GF-D8 (cell line): ENCODE data around the gene CTSK.
"Not testable (repeated sequence)": the region's sequence is repeated elsewhere in the genome, so short reads cannot be mapped to it uniquely, and the experiment has no call there.

Experiments
- DNase-seq: peaks from one replicate; lab custom pipeline; 2025; lab: John Stamatoyannopoulos, UW

CTSK gene

DNA sequence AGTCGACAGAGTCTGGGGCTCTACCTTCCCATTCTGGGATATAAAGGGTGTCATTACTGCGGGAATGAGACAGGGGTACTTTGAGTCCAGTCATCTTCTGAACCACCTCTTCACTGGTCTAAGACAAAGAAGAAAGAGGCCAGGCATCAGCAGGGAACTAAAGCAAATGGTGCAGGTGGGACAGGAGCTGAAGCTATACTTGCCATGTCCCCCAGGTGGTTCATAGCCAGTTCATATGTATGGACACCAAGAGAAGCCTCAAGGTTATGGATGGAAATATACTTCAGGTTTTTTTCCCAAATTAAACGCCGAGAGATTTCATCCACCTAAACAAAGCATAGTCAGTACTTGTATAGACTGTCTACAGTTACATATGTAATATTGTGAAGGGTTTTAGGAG lies 2.2 kb downstream of the CTSK start:
- no peak for DNase-seq

DNA sequence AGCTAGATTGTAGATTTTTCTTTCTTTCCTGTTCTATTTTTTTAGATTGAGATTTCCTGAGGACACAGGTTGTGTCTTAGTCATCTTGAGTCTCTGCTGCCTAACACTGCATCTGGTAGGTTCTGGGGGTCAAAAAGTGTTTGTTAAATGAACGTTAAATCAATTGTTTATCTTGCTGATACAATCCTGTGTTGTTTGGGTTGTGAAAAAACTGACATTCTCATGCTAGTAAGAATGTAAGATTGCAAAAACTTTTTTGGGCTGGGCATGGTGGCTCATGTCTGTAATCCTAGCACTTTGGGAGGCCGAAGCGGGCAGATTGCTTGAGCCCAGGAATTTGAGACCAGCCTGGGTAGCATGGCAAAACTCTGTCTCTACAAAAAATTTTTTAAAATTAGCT lies 3.4 kb downstream of the CTSK start:
- DNase-seq, result no peak

DNA sequence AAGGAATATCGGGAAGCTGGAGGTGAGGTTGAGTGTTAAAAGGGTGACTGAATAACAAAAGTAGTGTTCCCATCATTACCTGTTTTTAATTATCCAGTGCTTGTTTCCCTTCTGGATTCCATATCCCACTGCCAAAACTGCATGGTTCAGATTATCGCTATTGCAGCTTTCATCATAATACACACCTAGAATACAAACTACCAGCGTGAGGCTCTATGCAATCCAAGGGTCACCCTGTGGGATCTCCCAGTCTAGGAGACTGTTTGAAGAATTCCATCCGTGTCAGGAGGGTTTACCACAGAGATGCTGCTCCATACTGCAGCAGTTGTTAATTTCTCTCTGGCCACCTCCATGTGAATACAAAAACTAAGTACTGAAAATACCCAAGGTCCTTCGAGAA lies 9.0 kb downstream of the CTSK start:
- DNase-seq, result no peak

DNA sequence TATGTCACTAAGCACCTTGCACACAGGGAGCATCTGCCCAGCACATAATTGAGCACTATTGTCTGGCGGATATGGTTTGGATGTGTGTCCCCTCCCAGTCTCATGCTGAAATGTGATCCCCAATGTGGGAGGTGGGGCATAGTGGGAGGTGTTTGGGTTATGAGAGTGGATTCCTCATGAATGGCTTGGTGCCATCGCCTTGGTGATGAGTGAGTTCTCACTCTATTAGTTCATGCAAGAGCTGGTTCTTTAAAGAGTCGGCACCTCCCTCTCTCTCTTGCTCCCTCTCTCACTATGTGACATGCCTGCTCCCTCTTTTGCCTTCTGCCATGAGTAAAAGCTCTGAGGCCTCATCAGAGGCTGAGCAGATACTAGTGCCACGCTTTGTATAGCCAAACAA lies 9.5 kb downstream of the CTSK start:
- no peak for DNase-seq

DNA sequence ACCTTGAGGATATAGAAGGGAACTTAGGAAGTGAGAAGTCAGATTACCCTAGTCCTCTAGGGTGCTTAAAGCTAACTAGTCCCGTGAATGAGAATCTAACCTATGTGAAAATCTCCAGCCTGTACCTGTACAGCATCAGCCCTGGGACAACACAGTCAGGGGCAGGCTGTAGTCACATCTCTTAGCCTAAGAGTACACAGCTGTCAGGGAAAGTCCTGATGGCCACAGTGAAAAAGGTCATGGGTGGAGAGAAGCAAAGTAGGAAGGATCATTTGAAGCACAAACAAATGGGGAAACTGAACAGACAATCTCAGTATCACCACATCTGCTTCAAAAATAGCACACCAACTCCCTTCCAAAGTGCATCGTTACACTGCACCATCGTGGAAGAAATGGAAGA lies 11.7 kb downstream of the CTSK start:
- no peak for DNase-seq

DNA sequence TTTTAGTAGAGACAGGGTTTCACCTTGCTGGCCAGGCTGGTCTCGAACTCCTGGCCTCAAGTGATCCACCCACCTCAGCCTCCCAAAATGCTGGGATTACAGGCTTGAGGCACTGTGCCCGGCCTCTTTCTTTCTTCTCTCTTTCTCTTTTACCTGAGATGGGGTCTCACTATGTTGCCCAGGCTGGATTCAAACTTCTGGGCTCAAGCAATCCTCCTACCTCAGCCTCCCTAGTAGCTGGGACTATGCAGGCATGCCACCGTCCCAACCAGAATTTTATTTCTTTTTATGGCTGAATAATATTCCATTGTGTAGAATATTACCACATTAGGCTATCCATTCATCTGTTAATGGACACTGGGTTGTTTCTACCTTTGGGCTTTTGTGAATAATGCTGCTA lies 14.3 kb downstream of the CTSK start:
- DNase-seq, result not testable (repeated sequence)

DNA sequence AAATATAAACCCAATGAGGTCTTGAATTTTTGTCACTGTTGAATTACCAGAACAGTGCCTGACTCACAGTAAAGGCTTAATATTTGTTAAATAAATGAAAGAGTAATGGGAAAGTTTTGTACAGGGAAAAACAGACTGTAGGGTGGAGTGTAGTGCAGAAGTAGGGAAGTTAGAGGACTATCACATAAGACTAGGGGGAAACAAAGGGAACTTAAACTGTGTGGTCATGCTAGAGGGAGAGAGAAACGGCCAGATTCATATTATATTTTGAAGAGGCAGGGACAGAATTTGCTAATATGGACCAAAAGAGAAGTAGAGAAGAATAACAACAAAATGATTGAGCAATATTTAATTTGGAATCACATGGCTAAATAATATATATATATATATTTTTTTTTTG lies 14.8 kb downstream of the CTSK start:
- DNase-seq, result no peak

DNA sequence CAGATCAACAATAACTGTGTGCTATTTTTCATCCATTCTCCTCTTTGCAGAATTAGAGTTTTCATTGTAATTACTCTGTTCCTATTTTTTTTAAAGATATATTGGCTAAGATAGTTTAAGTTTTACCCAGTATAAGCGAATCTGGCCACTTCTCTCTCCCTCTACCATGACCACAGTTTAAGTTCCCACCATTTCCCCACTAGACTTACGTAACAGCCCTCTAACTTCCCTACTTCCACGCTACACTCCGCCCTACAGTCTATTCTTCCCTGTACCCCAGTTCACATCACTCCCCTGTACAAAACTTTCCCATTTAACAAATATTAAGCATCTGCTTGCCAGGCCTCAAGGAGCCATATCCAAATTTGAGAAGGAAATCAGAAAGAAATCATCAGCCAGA lies 16.5 kb downstream of the CTSK start:
- no peak for DNase-seq

DNA sequence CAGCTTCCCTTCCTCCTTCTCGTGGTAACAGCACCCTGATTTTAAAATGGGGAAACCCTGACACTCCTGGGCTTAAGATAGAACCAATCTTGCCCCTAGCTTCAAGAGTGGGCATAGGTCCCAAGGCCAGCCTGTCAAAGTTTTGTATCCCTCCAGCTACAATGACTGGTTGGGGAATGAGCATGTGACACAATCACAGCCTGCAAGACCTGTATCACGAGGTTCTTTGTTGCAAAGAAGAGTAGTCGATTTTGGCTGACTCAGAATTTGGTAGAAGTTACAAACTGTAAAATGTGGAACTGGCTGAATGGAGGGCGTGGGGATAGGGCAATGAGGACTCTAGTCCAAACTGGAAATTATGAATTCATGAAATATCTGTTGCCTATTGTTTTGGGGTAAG lies 18.7 kb downstream of the CTSK start:
- DNase-seq, result no peak

DNA sequence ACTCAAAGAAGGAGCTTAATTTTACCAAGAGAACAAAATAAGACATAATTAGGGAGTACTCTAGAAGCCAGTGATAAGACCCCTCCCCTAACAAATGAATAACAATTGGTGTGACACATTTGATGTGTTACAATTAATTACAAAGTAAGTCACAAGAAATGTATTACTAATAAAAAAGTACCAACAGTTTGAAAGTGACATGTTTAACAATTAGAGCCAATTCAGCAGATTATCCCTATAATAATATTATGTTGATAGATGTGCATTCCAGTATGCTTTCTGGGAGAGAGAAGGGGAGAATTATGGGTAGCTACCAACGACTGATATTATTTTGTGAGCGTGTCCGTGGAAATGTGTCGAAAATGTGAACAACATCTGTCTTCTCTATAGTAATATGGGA lies 19.1 kb downstream of the CTSK start:
- no peak for DNase-seq

DNA sequence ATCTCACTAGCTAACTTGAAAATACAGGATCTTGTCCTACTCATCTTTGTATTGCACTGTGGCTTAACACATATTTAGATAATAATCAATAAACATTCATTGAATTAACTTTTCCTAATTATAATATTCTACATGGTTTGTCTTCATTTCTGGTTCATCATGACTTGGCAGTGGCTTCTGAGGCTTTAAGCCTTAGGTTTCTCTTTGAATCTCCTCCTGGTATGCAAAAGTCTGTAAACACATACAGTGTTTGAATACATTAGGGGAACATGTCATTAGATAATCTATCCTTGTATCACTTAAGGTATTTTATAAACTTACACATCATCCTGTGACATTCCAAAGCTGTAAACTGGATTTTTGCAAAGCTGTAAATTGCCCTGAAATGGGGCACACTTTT lies 20.6 kb downstream of the CTSK start:
- DNase-seq, result no peak

DNA sequence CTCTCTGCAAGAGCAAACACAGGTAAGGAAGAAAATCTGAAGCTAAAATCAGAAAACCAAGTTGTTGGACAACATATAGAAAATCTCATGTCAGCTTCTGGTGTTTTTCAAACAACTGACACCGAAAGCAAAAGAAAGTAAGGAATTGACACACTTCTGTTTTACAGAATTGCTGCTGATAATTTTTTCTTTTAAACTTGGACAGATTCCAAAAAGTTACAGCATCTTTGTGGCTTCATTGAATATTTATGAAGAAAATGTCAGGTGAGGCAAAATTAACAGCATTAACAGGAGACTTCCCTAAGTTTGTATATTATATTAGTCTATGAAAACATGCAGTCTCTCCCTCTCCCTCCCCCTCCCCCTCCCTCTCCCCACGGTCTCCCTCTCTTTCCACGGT lies 27.6 kb downstream of the CTSK start:
- no peak for DNase-seq

DNA sequence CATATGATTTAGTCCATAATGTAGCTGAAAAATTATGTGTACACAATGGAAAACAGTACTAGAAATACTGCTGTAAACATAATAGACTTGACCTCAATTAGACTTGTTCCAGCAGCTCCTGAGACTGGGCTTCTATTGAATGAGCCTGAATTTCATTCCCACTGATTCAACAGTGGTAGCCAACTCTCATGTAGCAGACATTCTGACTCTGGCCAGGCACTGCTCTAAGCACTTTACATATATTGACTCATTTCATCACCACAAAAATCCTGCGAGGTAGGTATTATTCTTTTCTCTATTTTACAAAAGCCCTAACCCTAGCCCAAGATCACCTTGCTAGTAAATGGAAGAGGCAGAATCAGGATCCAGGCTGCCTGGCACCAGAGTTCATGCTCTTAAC lies 29.7 kb downstream of the CTSK start:
- no peak for DNase-seq

DNA sequence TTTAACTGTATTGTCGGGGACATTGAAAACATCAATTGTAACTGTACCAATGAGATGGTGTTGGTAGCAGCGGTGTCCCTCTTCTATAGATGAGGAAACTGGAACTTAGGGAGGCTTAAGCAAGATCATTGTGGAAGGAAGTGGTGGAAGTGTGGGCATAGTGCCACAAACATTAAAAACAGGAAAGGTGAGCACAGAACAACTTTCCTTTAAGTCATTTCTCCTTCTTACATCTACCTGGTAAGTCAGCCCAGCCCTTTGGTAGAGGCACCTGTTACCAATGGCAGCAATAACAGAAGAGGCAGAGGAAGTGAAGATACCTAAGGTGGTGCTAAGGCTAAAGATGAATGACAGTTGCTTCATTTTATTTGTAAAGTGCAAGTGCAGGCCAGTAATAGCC lies 30.5 kb downstream of the CTSK start:
- peak; percentile 67 for DNase-seq

DNA sequence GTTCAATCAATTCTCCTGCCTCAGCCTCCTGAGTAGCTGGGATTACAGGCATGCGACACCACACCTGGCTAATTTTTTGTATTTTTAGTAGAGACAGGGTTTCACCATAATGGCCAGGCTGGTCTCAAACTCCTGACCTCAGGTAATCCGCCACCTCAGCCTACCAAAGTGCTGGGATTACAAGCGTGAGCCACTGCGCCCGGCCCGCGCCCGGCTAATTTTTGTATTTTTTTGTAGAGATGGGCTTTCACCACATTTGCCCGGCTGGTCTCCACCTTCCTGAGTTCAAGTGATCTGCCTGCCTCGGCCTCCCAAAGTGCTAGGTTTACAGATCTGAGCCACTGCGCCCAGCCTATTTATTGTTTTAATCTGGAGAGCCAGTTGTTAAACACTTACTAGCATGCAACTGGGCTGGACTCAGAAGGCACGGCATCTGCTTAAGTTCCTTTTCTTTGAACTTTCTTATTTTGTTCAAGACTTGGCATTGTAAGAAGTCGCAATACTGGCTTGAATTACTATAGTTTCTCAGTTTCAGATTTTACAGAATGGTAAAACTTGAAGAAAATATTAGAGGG lies 32.0 kb downstream of the CTSK start:
- DNase-seq, result not testable (repeated sequence)

DNA sequence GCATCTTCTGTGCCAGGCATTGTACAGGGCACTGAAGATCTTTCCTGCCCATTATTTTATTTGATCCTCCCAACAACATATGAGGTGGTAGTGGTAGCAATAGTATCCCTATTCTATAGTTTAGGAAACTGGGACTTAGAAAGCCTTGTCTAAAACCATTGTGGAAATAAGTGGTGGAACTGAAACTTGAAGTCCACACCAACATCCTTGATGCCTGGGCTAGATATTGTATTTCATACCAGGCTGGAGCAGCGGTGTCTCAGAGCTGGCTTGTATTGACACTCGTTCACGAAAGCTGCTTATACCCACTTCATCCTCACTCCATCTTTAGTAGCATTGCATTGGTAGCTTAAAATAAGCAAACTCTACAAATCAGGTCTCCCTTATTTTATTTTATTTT lies 32.8 kb downstream of the CTSK start:
- no peak for DNase-seq

DNA sequence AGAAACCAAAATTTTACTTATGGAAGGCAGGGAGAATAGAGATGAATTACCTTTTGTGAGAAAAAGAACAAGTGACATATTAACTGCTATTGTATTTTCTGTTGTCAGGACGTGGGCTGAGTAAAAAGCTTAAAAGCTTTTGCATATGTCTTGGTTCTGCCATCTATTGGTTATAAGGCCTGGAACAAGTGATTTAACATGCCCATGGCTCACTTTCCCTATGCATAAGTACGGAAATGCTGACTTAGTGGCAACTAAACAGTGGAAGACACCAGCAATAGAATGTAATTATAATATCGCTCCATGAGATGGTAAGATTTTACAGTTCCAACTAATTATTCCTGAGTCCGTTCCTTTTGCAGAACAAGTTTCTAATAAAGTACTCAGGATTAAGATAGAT lies 35.7 kb downstream of the CTSK start:
- no peak for DNase-seq

DNA sequence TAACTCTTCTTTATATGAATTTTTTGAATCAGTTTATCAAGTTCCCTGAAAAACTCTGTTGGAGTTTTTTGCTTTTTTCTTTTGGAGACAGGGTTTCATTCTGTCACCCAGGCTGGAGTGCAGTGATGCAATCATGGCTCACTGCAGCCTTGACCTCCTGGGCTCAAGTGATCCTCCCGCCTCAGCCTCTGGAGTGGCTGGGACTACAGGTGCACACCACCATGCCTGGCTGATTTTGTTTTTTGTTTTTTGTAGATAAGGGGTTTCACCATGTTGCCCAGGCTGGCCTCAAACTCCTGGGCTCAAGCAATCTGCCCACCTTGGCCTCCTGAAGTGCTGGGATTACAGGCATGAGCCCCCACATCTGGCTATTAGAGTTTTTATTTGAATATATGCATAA lies 40.4 kb downstream of the CTSK start:
- not testable (repeated sequence) for DNase-seq

DNA sequence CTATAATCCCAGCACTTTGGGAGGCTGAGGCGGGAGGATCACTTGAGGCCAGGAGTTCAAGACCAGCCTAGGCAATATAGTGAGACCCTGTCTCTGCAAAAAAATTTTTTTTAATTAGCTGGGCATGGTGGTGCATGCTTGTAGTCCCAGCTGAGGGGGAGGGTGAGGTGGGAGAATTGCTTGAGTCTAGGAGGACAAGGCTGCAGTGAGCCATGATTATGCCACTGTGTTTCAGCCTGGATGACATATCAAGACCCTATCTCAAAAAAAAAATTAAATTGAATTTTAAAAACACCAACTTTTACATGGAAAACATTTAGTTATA lies 42.1 kb downstream of the CTSK start:
- DNase-seq, result not testable (repeated sequence)

DNA sequence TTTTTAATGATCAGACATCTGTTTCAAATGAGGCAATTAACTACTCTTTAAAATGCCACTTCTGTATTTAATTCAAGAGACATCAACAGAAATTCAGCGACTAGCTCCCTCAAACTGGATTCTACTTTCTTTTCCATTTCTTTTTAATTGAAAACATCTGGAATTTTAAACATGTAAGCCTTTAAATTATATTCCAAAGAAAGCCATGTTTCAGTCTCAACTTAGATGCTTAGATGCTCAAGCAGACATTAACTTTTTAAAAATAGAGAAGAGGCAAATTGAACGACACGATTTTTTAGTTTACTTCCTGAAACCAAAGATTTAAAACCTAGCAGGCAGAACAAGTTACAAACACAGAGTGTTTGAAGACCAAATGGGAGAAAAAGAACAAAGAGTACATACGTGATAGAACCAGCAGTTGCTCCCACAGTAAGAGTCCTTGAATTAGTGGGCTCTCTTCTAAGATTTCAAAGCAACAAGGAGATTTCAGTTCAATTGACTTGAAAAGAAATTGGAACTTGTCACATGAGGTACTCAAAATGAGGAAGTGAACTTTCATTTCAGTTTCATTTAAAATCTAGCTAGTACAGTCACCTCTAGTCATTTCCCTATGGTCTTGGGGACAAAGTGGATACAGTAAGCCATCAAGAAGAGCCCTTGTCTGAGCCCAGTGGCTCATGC lies 42.6 kb downstream of the CTSK start, which contains the start of gene CTSS:
CTSS (minus strand) TSS at position 483 of the 681 bp plus-strand sequence. CDS start 1,015 bp downstream, outside the sequence.
- DNase-seq, result peak; percentile 70

DNA sequence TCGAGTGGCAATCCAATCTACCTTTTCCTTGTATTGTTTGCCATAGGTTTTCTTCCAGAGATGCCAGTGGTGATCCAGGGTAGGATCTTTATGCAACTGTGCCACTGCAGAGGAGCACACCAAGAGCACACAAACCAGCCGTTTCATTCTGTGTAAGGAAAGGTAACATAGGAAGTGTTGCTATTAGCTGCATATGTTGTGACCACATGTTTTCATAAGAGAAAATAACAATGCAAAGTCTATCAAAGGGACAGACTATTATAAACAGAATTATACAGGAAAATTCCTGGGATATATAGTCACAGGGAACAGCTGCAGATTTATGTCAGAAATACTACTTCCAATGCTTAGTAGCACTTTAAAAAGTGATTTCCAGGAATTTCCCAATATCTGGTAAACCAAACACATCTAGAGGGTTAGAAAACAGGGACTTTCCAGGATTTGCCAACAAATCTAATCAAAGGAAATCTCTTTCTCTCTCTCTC lies 43.4 kb downstream of the CTSK start:
- peak; percentile 4 for DNase-seq

DNA sequence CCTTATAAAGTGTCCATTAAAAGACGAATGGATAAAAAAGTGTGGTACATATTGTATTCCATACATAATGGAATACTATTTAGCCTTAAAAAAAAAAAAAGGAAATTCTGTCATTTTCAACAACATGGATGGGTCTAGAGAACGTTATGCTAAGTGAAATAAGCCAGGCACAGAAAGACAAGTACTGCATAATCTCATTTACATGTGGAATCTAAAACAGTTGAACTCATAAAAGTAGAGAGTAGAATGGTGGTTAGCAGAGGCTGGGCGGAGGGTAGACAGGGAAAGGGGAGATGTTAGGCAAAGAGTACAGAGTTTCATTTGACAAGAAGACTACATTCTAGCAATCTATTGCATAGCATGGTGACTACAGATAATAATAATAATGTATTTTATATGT lies 45.0 kb downstream of the CTSK start:
- DNase-seq, result no peak

DNA sequence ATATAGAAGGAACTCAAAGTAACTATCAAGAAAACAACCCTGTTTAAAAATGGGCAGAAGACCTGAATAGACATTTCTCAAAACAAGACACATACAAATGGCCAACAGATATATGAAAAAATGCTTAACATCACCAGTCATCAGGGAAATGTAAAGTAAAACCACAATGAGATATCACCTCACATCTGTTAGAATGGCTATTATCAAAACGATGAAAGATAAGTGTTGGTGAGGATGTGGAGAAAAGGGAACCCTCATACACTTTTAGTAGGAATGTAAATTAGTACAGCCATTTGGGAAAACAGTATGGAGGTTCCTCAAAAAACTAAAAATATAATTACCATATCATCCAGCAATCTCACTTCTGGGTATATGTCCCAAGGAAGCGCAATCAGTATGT lies 45.5 kb downstream of the CTSK start:
- DNase-seq, result no peak

DNA sequence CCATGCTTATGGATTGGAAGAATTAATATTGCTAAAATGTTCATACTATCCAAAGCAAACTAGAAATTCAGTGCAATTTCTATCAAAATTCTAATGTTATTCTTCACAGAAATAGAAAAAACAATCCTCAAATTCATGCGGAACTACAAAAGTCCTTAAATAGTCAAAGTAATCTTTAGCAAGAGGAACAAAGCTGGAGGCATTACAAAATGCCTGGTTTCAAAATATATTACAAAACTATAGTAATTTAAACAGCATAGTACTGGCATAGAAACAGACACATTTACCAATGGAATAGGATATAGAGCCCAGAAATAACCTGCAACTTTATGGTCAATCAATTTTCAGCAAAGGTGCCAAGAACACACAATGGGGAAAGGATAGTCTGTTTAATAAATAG lies 46.3 kb downstream of the CTSK start:
- no peak for DNase-seq
